Urothelium cell line (cell line): ENCODE data around the gene PRM1.
"Not testable (repeated sequence)": the region's sequence is repeated elsewhere in the genome, so short reads cannot be mapped to it uniquely, and the experiment has no call there.

Source experiments
- DNase-seq: peaks from one replicate; pipeline ENCODE4 v3.0.0; 2011; ENCODE audit warnings: low spot score, mixed read lengths
- FAIRE-seq: peaks from 2 replicates; lab custom pipeline; 2011; peaks lifted over from hg19 to GRCh38; lab: Jason Lieb, UNC

The PRM1 gene

GRCh38 chr16:11298143-11298900, 17.2 kb upstream of the PRM1 start:
- FAIRE-seq (no peak), DNase-seq (no peak)

DNA sequence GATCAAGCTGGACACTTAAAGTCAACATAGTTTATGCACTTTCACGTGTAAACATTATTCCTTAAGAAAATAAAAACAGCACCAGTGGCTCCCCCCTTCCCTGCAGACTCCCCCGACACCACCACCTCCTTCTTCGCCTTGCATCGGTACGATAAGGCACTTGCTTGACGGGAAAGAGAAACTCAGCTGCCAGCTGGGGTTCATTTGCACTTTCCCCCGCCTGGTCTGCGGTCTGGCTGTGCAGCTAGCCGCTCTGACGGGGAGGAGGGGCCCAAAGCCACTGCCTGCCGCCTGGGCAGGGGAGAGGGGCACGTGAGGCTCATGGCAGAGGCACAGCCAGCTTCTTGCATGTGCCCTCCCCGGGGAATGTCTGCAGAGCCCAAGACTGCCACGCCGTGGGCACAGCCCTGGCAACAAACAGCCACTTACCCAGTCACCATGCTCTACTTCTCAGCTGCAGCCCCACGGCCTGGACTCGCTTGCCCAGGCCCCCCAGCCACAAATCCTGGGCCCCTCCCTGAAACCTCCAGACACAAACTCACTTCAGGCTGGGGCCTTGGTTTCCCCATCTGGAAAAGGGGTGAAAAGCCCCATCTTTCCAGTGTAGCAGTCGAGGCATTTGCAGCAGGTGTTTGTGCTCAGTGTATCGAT, 16.5 kb upstream of the PRM1 start:
- no peak for FAIRE-seq
- peak; percentile 70 for DNase-seq

DNA sequence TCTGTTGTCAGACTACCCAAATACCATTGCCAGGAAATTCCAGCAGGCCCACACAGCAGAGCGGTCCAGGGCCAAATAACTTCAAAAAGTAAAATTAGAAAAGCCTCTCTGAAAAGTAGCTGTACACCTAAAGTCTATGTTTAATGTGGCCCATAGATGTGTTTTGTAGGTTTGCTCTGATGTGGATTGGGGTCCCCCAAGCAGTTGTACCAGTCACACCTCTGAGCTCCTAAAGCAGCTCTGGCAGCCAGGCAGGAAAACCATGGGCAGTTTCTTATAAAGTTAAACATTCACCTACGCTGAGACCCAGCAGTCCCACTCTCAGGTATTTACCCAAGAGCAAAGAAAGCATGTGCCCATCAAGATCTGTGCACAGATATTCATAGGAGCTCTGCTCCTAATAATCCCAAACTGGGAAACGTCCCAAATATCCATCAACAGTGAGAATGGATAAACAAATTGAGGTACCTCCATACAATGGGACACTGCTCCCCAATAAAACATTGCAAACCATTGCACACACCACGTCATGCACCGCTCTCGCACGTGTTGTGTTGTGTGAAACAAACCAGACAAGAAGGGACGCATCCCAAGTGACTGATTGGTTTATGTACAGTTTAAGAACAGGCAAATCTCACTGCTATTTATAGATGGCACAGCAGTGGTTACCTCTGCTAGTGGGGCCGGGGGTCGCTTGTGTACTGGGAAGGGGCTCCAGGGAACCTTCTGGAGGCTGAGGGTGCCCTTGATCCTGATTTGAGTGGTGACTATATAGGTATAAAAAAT, 15.8 kb upstream of the PRM1 start:
- no peak for FAIRE-seq
- no peak for DNase-seq

- no peak for DNase-seq
- FAIRE-seq, result no peak
Observed at GRCh38 chr16:11296351-11296705, 15.2 kb upstream of the PRM1 start.

DNA sequence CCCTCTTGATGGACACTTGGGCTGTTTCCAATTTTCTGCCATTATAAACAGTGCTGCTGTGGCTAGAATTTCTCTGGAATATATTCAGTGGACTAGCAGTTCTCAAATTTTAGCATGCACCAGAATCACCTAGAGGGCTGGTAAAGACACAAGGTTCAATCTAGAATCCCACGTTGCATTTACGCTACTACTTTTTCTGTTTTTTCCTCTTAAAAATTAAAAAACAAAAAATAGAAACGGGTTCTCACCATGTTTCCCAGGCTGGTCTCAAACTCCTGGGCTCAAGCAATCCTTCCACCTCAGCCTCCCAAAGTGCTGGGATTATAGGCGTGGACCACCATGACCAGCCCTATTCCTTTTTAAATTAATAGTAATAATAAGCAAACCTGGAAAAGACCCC, 14.5 kb upstream of the PRM1 start:
- FAIRE-seq, result no peak

GRCh38 chr16:11292076-11292748, 11.1 kb upstream of the PRM1 start:
- DNase-seq (no peak), FAIRE-seq (no peak)

More for the DNA sequence above, 14.5 kb upstream of the PRM1 start:
- DNase-seq, result no peak

DNA sequence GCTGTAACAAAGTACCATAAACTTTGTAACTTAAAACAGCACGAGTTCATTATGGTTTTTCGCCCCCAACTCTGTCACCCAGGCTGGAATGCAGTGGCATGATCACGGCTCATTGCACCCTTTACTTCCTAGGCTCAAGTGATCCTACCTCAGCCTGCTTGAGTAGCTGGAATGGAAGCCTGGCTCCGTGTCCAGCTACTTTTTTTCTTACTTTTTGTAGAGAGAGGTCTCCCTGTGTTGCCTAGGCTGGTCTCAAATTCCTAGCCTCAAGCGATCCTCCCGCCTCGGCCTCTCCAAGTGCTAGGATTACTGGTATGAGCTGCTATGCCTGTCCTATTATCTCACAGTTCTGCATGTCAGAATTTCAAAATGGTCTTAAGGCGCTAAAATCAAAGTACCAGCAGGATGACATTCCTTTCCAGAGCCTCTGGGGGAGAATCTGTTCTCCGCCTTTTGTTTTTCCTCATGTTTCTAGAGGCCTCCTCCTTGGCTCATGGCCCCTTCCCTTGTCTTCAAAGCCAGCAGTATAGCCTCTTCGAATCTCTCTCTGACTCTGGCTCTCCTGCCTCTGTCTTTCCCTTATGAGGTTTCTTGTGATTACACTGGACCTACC, 10.1 kb upstream of the PRM1 start:
- no peak for FAIRE-seq
- no peak for DNase-seq

DNA sequence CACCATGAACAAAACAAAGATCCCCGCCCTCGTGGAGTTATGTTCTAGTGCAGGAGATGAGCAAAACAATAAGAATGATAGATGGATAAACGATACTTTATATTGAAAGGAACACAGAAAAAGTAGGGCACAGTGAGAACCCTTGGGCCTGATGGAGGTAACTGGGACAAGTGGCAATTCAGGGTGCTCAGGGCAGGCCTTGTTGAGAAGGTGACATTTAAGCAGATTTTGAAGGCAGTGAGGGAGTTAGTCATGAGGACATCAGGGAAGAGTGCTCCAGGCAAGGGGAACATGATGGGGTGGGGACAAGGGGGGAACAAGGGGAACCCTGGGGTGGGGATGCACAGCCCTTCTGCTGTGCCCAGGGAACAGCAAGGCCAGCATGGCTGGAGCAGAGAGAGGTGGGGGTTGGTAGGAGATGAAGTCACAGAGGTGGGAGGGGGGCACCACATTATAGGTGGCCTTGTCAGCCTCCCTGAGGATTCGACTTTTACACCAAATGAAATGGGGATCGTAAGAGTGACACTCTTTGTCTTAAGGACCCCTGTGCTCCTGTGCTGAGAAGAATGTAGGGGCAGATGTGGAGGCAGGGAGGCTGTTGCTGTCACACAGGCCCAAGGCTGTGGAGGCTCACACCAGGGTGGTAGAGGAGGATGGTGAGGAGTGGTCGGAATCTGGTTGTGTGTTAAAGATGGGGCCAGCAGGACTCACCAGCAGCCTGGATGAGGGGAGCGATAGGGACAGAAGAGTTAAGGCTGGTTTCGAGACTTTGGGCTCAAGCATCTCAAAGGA, 9.2 kb upstream of the PRM1 start:
- FAIRE-seq (no peak), DNase-seq (no peak)

GRCh38 chr16:11289696-11290095, 8.6 kb upstream of the PRM1 start:
- FAIRE-seq, DNase-seq: not testable (repeated sequence)

DNA sequence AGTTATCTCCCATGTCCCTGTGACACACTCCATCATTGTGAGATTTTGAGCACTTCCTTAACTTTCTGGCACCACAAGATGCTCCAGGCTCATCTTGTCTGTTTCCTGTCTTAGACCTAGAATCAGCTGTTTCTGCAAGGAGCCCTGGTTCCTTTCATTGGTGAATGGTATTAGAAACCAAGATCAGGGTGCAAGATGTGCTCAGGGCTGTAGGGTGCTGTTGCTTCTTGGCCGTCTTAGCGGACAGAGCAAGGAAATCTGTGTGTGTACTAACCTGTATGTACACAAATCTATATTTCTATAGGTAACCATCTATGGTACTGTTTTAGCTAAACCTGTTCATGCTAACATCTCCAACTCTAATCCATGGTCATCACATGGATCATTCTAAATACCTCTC, 8.1 kb upstream of the PRM1 start:
- no peak for FAIRE-seq
- DNase-seq, result no peak

DNA sequence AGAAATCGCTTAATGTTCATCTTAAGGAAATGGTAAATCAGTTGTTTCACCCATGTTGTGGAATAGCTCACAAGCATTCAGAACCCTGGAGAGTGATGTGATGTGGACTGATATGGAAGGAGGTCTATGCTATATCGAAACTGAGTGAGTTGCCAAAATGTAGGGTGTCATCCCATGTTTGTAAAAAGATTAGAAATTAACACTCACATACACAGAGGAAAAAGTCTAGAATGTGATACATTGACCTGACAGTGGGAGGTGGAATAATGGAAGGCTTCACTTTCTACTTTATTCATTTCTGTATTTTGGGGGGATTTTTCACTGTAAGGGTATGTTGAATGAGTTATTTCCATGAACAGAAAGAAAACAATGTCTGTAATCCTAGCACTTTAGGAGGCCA, 4.7 kb upstream of the PRM1 start:
- no peak for FAIRE-seq

GRCh38 chr16:11283820-11284248, 2.7 kb upstream of the PRM1 start:
- FAIRE-seq, result no peak
- no peak for DNase-seq

More for the DNA sequence above, 4.7 kb upstream of the PRM1 start:
- DNase-seq, result no peak

- FAIRE-seq (no peak), DNase-seq (no peak)
Observed at GRCh38 chr16:11278681-11279628, 2.2 kb downstream of the PRM1 start.

- DNase-seq (no peak), FAIRE-seq (no peak)
Observed at GRCh38 chr16:11277607-11278337, 3.4 kb downstream of the PRM1 start.

DNA sequence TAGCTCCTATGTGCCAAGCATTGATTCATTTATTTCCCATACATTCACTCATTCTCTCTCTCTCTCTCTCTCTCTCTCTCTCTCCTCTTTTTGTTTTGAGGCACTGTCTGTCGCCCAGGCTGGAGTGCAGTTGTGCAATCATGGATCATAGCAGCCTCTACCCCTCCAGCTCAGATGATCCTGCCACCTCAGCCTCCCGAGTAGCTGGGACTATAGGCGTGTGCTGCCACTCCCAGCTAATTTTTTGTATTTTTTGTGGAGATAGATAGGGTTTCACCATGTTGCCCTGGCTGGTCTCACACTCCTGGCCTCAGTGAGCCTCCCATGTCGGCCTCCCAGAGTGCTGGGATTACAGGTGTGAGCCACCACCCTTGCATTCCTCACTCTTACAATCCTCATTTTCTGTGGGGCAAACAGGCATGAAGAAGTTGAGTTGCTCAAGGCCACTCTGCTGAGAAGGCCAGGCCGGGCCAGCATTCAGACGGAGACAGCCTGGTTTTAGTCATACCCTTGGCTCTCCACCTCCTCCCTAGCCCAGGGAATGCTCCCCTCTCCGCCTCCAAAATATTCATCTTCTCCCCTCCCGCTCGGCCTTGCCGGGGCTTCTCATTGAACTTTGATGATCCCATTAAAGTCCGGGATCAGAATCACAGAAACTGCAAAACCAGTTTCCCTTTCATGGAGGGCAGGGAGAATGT, 4.1 kb downstream of the PRM1 start:
- DNase-seq, result no peak
- FAIRE-seq, result no peak

DNA sequence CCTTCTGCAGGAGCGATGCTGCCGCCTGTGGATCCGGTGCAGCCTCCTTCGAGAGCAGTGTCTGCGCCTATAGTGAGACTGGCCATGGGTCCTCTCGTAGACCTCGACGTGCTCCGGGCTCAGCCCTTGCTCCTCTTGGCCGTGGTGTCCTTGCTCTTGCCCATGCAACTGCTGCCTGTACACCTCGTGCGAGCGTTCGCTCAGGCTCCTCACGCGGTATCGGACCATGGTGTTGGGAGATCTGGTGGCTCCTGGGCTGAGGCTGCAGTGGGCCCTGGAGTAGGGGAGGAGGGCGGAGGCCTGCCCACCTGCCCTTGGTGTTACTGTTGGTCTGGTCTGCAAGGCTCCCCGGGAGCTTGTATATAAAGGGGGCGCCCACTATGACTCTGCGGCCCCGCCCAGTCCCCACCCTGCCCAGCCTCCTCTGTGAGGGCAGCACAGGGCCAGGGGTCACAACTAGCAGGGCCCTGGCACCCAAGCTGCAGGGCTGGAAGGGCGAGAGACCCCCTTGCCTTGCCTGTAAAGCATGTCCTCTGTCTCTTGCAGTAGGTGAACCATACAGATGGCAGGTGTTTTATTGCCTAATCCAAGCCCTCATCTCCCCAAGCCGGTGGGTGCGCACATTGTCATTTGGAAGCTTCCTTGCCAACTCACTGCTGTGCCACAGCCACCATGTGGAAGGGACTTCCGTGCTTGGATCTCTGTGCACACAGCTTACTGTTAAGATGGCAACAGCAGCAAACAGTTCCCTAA, 4.8 kb downstream of the PRM1 start, which contains the start of gene PRM2:
PRM2 (minus strand) TSS at position 338 of the 753 bp plus-strand sequence; CDS start at position 228, 110 bp downstream.
- FAIRE-seq (no peak), DNase-seq (no peak)

GRCh38 chr16:11274964-11275363, 6.2 kb downstream of the PRM1 start:
- FAIRE-seq (peak; percentile 55), DNase-seq (no peak)
